T47D (cell line): ENCODE data around the gene NOM1.
"Not testable (repeated sequence)": the region's sequence is repeated elsewhere in the genome, so short reads cannot be mapped to it uniquely, and the experiment has no call there.

Source experiments
- DNase-seq, 2 experiments: peaks; one replicate each; pipeline versions ENCODE4 v3.0.0 to v3.0.0-alpha.2; 2011 to 2012; ENCODE audit warnings: low read depth in 1 of 2, low spot score in 1 of 2
- JUND ChIP-seq: IDR thresholded peaks from 2 replicates; pipeline ENCODE4 v1.6.1; 2012; ENCODE audit warnings: low read depth
- in situ Hi-C: cut with HindIII; loops from 2 replicates; pipeline ENCODE4 v1.10.0; 2016; ENCODE audit warnings: low sequenced_read_pairs, low pct_unique_long_range_greater_than_20kb

Gene NOM1

GRCh38 chr7:156947120-156947843 lies 2.2 kb upstream of the NOM1 start:
- DNase-seq = peak in 1 of 2 experiments; percentile 74
- no peak for TF ChIP-seq JUND
- in situ Hi-C loops = no loop called here

GRCh38 chr7:156948361-156948760 lies 1.2 kb upstream of the NOM1 start:
- no peak for TF ChIP-seq JUND
- no peak for DNase-seq
- in situ Hi-C loops = no loop called here

DNA sequence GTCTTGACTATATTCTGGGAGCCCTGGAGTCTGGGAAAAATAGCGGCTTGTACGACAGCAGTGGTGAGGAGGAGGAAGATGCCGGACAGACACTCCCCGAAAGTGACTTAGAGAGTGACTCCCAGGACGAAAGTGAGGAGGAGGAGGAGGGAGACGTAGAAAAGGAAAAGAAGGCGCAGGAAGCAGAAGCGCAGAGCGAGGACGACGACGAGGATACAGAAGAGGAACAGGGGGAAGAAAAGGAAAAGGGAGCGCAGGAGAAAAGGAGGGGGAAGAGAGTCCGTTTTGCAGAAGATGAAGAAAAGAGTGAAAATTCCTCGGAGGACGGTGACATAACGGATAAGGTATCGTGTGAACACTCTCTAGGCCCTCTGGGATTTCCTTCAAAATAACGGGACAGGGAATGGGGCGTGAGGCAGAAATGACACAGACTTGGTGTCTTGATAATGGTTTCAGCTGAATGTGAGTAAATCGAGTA lies 908 bp downstream of the NOM1 start:
- in situ Hi-C loops = no loop called here
- no peak for DNase-seq
- no peak for TF ChIP-seq JUND

- in situ Hi-C loops, DNase-seq: not testable (repeated sequence)
Observed at GRCh38 chr7:156953215-156953614, 3.7 kb downstream of the NOM1 start.

DNA sequence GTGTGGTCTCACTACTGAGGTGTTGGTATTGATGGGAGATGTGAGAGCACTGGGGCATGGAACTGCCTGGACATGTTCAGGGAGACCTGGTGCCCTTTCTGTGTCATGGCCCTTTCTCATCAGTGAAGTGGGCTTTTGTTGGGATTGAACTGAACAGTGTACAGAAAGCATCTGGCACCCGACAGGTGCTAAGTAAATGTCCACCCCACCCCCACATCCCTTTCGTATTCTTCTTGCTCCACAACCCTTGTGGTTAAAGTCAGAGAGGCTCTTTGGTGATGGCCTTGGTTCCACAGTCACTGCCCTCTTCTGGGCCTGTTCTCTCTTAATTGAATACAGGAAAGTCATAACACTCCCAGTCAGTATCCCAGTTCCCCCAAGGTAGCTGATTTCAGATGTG lies 5.4 kb downstream of the NOM1 start:
- no peak for TF ChIP-seq JUND
- no peak for DNase-seq
- in situ Hi-C loops = no loop called here

GRCh38 chr7:156956727-156957126 lies 7.2 kb downstream of the NOM1 start:
- TF ChIP-seq JUND = no peak
- in situ Hi-C loops = no loop called here
- no peak for DNase-seq

- no peak for TF ChIP-seq JUND
- DNase-seq = no peak
- in situ Hi-C loops = no loop called here
Observed at GRCh38 chr7:156962145-156962544, 12.6 kb downstream of the NOM1 start.

- DNase-seq = no peak
- TF ChIP-seq JUND = no peak
- in situ Hi-C loops = no loop called here
Observed at GRCh38 chr7:156962897-156963296, 13.4 kb downstream of the NOM1 start.

DNA sequence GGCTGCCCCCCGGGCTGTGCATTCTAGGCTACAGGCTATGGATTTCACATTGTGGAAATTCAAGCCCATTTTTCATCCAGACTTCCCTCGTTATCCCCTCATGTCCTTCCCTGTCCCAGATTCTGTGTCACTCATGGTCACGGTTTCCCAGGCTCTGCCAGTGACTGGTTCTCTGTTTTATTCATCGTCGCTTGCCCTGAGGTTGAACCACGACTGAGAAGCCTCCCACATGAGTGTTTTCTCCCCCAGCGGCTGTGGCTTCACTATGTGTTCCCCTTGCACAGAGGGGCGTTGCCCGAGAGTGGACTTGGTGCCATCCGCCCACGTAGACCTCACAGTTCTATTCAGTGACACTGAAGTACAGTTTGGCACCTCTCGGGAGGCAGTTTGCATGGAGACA lies 14.0 kb downstream of the NOM1 start:
- in situ Hi-C loops = no loop called here
- no peak for TF ChIP-seq JUND
- DNase-seq = no peak

DNA sequence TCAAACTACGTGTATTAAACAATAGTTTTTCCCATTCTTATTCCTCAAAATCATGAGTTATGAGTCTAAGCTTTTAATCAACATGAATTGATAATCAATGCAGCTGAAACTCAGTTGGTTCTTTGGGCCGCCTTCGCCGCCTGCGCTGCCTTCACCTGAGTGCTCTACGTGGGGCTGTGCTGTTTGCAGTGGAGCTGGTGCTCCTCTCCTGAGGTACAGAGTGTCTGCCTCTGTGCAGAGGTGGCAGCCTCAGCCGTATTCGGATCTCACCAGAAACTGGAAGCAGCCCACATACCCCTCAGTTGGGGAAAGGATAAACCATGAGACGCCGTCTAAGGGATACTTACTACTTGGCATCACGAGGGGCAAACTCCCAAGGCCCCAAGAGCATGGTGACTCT lies 15.5 kb downstream of the NOM1 start:
- no peak for TF ChIP-seq JUND
- in situ Hi-C loops = no loop called here
- DNase-seq = no peak

DNA sequence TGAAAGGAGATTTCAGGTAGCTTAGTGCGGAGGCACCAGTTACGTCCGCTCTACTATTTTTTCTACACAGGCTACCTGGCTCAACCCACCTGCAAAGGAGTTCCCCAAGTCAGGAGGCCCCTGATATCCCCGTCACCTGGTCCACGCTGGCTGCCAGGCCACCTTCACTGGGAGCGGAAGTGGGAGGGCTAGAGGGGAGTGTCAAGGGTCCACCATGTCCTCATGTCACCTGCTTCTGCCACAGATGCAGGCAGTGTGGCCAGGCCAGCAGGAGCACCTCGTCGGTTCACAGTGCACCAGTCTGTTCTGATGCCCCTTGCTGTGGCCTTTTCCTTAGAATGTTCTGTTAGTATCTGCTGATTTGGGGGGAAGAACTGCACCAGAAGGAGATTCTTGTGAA lies 16.9 kb downstream of the NOM1 start:
- TF ChIP-seq JUND = no peak
- no peak for DNase-seq
- in situ Hi-C loops = no loop called here

DNA sequence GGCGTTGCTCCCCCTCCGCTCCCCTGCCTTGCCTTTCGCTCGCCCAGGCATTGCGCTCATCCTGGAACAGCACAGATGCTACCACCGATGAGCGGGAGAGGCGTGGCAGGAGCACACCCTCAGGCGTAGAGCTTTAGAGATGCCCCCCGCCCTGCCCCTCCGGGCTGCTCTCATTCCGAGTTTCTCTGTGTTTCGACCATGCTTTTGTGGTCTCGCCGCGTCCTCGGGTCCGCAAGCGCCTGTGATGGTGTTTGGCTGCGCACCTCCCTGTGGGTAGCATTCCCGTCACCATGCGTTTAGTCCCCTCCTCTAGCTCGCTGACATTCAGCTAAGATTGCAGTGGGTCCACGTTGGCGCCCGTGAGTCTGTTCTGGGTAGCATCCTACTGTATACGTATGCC lies 18.7 kb downstream of the NOM1 start:
- in situ Hi-C loops = no loop called here
- no peak for TF ChIP-seq JUND
- DNase-seq = no peak

GRCh38 chr7:156969972-156970420 lies 20.5 kb downstream of the NOM1 start:
- in situ Hi-C loops = no loop called here
- TF ChIP-seq JUND = no peak
- peak in 1 of 2 experiments; percentile 25 for DNase-seq

DNA sequence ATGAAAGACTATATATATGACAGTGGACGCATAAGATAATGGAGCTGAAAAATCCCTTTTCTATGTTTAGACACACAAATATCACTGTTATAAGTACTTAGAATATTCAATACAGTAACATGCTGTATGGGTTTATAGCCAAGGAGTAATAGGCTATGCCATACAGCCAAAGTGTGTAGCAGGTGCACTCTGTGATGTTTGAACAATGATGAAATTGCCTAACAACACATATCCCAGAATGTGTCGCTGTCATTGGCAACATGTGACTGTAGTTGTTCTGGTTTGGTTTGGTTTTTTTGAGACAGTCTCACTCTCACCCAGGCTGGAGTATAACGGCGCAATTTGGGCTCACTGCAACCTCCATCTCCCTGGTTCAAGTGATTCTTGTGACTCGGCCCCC lies 26.1 kb downstream of the NOM1 start:
- no peak for DNase-seq
- TF ChIP-seq JUND = no peak
- in situ Hi-C loops = no loop called here
